T1000 (cell line): ENCODE measurements around the gene MAST4.
"Not testable (repeated sequence)": the region's sequence is repeated elsewhere in the genome, so short reads cannot be mapped to it uniquely, and the experiment has no call there.

Experiments
- DNase-seq: peaks from one replicate; lab custom pipeline; 2025; ENCODE audit warnings: mixed read lengths; lab: John Stamatoyannopoulos, UW

Gene MAST4

DNA sequence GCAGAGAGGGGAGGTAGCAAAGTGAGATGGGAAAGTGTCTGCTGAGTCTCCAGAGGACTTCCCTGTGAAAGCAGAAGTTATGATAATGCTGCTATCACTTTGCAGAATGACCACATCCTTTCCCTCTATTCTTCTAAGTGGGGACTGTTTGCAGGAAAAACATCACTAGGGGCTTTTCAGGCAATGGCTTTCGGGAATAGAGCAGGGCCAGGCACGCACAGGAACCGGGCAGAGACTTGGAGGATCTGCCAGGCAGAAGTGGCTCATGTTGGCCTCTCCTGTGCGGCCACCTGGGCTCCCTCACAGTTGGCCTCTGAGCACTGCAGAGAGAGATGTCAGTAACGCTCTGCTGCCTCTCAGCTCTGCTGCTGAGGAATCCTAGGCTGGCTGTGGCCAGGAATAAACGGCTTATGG lies 214.7 kb downstream of the MAST4 start:
- DNase-seq = no peak

DNA sequence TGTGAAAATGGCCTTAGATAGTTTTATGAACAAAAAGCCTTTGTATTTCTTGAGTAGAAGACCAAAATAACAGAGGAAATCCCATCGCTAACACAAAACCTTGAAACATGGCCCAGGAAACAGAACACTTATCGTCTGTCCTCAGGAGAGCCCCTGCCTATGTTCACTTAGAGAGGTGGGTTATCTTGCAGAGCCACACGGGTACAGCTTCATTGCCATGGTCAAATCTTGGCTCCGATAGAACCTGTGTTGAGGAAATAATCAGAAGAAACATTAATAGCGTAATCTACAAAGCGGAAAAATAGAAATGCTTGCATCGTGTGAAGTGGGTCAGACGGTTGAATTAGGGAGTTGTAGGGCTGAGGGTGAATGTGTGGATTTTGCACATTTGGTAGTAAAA lies 216.1 kb downstream of the MAST4 start:
- DNase-seq = no peak

DNA sequence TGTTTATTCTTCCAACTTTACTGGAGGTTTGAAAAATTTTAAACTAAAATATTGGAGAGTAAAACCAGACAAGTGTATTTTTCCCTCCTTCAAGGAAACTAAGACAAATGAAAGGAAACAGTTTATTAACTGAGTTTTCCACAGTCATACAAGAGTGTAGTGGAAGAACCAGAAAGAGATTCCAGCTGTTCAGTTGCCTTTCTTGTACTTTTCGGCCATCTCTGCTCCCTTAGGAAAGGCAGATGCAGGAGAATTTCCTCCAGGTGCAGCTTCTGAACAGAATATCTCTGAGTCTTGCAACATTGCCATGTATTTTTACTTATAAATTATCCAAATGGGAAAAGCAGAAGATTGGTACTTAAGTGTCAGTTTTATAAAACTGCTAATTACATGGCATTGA lies 217.1 kb downstream of the MAST4 start:
- DNase-seq = no peak

DNA sequence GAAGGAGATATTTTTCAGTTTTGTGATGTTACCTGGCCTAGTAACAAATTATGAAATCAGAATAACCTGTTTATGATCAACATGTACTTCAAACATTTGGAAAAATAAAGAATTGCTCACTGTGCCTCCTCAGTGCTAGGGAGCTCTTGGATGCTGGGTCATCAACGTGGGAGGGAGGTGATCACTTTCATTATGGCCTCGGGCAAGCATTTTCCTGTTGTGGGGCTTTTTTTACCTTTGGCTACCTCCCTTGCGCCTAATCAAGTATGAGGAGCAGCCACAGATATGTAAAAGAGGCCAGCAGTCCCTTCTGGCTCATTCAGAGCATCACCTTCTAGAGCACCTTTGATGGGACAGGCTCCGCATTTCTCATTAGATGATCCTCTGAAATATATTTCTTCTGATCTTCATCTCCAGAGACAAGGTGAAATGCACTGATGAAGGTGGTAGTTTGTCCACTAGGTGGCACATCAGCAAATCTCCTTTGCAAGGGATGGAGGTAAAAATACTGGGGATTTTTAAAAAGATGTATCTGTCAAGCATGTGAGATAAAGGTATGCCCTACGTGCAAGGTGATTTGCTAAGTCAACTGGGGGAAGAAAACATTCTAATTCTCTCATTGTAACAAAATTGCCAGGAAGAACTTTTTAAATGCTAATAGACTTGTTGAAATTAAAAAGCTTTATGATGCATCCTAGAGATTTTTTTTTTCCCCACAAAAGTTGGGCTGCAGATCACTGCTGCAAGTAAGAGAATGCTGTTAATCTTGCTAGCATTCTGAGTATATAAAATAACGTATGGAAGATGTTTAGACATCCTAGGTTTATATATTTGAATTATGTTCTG lies 218.2 kb downstream of the MAST4 start:
- no peak for DNase-seq

DNA sequence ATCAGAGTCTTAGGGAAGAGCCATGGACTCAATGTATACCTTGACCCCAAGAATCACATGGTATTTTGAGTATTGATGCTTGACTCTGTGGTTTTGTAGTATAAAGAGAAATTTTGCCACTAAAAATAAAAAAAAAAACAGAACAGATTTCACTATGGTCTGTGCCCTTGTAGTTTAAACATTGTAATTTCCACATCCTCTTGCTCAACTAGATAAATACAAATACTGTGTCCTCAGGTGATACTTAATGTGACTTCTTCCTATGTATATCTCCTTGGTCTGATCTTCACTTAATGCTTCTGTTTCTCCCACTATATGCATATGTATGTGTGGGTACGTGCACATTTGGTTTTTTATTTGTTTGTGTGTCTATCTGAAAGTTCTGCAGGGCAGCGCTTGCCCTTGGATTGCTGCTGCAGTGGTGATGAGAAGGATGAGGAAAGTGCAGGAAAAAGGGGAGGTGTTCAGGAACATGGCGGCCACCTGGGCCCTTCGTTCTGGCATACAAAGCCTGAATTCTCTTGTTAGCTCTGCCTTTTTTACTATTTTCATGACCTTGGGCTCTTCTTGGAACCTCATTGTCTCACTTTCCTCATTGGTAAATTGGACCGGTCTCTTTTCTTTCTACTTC lies 222.2 kb downstream of the MAST4 start:
- no peak for DNase-seq

DNA sequence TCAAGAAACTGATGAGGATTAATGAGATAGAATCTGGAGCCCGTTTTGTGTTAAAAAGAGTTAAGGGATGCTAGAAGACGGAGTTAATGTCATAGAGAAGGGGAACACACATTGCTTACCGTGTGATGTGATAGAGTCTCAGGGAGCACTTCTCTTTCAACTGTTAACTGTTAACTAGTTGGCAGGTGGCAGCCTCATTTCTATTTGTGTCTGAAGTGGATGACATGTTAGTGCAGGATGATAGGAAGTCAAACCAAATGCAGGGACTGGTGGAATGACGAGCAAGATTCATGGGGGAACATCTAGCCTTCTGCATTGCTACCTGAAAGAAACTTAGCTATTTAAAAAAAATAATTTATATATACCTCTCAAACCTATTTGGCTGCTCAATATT lies 222.7 kb downstream of the MAST4 start:
- DNase-seq = no peak

DNA sequence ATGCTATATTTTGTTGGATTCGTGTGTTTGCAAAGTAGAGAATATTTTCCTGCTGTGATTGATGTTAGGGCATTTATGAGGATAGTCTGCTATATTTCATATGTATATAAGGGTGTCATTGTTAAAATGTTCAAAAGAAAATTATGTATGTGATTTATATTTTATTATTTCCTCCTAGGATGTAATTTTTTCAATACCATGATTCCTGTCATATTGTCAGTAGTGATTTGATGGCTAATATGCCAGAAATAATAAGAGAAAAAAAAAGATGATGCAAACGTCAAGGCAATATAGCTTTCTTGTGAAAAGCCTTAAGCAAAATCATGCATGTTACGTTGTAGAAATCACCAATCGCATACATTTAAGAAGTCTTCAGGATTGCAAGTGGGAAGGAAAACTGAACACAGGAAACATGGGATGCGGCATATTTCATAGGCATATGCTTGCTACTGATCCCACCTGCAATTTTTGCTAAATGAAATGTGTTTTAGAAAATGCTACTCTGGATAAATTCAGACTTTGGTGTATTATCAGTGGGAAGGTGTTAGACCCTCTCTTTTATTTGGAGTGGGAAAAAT lies 224.5 kb downstream of the MAST4 start:
- no peak for DNase-seq

DNA sequence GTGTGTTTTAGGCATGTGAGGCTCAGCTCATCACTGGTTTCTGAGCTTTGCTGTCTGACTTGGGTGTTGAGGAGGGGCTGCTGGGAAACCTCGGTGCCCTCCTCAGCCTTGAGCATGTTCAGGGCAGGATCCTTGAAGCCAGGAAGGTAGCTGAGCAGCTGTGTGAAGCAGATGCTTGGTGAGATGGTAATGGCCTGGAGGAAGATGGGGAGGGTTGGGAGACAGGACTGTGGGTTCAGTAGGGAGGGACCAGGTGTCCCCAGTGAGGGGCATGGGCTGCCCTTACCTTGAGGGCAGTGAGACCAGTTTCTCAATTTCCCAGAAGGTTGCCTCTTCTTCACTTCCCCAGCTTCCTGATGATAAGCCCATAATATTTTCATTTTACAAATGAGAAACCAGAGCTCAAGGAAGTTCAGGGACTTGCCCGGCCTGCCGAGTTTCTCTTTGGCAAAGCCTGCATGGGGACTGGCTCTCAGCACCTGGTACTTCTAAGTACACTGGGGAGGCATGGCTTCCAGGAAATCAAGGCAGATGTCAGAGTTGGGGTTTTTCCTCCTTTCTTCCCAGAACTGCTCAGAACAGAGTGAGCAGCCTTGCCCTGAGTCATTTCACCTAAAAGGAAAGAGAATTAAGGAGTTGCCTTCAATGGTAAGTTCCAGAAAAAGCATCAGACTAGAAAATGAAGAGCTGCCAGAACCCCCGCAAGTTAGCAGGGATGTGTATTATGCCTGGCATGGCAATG lies 225.7 kb downstream of the MAST4 start:
- DNase-seq = no peak

DNA sequence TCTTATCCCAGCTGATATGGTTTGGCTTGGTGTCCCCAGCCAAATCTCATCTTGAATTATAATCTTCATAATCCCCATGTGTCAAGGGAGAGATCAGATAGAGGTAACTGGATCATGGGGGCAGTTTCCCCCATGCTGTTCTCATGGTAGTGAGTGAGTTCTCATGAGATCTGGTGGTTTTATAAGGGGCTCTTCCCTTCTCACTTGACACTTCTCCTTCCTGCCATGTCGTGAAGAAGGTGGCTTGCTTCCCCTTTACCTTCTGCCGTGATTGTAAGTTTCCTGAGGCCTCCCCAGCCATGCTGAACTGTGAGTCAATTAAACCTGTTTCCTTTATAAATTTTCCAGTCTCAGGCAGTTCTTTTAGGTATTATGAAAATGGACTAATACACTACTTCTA lies 226.7 kb downstream of the MAST4 start:
- DNase-seq = not testable (repeated sequence)

DNA sequence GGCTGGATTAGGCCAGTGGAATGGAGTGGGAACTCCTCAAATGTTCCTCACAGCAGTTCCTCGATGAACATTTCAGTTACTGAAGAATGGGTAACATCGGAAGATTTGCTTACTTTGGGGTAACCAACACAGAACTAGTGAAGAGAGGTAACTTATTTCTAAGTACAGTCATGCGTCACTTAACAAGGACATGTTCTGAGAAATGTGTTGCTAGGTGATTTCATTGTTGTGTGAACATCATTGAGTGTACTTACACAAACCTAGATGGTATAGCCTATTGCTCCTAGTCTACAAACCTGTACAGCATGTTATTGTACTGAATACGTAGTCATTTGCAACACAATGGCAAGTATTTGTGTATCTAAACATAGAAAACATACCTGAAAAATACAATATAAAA lies 228.3 kb downstream of the MAST4 start:
- DNase-seq = no peak

DNA sequence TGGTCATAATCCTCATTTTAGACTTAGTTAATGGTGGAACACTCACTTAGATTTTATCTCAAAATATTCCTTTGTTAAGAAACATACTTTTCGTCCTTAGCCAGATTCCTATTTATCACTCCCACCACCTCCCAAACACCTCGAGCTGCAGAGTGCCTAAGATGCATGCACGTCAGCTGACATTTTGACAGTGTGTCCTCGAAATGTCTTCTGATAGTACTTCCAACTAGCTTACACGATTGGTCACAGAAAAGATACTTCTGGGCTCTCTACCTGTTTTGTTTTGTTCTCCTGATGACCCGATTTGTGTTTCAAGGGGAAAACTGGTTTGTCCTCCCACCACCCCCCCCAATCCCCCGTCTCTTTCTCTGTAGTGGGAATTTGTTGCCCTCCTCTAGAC lies 230.1 kb downstream of the MAST4 start:
- DNase-seq = no peak

DNA sequence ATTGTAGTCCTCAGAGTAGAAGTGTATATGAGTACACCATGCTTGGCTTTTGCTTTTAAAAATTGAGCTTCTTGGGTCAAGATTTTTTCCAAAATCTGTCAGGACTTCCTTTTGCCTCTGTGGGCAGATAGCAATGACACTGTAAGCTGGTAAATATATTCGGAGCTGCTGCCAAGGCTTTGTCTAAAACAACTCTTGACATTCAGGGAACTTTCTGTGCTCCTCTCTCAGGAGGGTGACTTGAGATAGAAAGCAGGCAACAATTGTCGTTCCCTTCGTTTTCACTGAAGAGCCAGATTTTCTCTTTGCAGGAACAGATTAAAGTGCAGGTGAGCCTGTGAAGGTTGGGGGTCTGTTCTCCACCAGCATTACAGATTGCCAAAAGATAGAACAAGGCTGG lies 230.5 kb downstream of the MAST4 start:
- no peak for DNase-seq

DNA sequence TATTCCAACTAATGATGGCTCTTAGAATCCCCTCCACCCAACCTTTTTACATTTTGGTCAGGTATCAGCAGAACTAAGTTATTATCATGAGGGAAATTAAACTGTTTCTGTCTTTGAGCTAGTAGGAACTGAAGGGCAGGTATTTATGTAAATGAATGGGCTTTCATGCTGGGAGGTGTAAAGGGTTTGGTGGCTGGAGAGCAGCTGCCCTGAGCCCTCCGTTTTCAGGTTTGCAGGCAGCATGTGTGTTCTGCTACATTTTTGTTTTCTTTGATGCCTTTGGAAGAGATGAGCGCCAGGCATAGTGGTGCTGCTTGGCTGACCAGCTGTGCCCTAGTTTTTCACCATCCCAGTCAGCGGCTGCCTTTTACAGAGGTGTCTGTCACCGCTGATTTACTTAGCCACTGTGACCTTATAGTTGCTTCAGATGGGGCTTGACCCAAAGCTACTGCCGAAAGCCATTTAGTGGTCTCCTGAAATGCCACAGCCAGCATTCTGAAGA lies 231.9 kb downstream of the MAST4 start:
- no peak for DNase-seq

DNA sequence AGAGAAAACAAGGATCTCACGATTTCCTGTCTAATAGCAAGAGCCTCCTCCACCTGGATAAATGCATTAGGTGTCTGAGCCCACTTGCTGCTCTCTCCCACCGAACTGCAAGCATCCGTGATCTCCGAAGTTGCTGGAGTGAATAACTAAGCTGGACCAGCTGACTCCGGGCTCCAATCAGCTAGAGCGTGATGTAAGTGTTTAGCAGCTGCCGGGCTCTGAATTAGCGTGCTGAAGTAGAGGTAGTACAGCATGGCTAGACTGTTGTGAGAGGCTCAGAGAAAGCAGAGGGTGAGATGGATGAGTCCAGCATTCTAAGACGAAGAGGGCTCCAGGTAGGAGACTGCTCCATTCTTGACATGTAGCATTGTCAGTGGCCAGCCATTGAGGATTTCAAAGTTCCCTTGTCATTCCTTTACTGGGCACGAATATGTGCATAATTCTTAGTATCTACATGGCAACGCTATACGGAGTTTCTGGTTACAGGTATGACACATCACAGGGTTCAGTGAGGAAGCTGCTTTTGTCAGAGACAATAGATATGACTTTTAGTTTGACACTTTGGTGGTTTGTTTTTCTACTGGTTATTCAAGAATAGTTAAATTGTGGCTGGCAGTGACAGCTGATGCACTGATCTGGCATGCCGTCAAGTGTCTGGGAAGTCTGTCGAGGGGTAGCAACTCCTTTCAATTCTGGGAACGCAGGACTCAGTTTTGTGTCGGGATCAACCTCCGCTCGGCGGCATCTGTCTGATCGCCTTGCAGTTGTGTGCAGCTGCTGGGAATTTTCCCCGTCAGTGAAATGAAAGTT lies 232.6 kb downstream of the MAST4 start:
- no peak for DNase-seq

DNA sequence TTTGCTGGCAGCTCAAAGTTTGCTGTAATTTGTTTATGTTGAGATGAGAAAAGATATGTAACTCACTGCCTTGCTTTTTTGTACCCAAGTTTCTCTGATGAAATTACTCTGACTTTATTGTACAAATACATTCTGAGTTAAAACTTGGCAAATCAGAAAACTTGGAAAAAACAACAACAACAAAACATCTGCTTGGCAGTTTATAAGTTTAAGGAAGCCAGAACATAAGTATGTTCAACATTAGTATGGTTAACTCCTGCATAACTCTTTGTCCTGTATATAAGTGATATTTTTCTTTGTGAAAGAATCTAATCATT lies 233.1 kb downstream of the MAST4 start:
- no peak for DNase-seq

DNA sequence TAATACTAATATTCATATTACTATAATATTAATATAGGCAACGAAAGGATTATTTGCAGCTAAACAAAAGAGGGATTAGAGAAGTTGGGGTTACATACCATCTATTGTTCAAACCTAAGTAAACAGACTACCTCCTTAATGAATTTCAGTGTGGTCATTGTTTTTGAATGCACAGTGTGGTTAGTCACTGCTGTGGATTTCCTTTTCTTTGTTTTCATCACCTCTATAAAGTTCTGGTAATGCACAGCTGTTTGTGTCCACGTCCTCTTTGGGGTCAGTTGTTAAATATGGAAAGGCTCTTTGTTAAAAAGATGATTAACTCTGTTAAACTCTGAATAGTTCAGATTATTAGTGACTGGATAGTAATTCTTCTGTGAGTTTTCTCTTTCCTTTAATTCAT lies 233.6 kb downstream of the MAST4 start:
- DNase-seq = no peak

DNA sequence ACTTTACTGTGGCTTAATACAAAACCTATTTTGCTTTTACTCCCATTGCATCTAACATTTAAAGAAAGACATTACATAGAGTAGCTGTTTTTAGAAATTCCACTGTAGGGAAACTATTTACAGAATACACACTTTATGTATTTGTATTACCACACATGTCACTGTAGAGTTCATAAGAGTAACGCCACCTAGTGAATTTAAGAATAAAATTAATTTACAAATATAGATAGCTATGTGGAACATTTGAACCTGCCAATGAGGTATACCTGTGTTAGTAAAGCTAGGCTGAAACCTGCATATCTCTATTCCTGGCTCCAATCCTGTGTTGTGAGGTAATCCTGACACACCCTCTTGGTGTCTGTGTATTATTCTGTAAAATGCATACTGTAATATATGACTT lies 234.4 kb downstream of the MAST4 start:
- DNase-seq = no peak

DNA sequence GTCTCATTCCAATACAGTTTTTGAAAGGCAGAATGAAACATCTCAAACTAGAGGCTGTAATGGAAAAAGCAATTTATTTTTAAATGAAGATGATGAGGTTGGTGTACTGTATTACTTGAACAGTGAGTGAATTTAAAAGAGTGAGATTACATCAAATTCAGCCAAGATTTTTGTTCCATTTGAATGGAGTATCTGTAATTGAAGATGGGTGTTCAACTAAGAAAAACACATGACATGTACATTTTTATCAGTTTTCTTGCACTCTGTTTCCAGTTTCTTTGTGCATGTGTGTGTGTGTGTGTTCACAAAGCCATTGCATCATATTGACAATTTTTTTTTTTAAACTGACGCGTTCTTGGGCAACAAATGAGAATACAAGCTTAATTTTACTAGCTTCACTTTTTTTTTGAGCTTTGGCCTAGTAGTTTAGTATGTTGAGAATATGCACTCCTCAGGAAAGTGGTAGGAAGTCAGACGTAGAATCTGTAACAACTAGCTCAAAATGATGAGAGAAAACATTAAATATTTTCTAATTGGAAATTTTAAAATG lies 243.5 kb downstream of the MAST4 start:
- no peak for DNase-seq

DNA sequence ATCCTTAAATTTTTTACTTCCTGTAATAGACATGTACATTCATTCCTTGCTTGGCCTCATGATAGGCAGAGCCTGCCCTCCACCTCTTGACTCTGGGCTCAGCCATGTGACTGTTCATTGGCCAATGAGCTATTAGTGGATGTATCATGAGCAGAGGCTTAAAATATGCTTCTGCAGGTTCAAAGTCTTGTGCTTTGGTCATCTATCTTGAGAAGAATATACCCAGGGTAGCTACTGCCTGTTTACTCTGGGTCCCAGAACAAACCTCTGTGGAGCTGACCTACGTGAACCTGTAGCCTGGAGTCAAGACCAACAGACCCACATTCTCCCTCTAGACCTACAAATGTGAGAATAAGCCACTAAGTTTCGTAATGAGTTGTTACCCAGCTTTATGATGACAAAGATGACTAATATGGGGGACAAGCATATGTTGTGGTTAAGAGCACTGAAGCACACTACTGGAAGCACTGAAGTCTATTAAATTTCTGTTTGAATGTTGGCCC lies 244.4 kb downstream of the MAST4 start:
- peak; percentile 5 for DNase-seq

DNA sequence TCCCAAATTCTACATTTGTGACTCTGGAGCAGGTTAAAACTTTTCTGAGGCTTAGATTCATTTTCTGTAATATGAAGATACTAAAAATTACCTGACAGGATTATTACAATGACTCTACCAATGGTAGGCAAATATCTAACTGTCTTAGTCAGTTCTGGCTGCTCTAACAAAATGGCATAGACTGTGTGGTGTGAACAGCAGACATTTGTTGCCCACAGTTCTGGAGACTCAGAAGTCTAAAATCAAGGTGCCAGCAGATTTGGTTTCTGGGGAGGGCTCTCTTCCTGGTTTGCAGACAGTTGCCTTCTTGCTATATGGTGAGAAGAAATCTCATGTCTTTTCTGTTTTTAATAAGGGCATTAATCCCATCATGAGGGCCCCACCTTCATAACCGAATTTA lies 245.1 kb downstream of the MAST4 start:
- no peak for DNase-seq

DNA sequence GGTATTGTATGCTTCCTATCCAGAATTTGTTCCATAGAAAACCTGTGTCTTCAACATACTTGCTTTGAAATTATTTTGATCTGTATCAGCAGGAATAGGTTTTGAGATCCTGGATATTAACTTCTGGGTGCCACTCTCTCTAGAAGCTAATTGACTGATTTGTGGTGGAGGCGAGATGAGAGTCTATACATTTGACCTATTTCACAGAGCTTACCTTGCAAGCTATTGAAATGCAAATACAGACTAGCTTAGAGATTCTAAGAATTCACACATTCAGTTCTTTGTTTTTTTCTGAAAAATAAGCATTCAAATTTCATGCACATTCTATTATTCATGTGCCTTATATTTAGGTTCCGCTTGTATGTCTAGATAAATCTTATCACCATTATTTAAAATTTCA lies 246.3 kb downstream of the MAST4 start:
- no peak for DNase-seq
